ENCODE data around the gene PHACTR4. TPM values are rescaled to one million over a fixed set of nuclear protein-coding genes. Genes with fewer than 3 reads are reported as not detected.
"Not testable (repeated sequence)": the region's sequence is repeated elsewhere in the genome, so short reads cannot be mapped to it uniquely, and the experiment has no call there.

Gene PHACTR4
- total RNA-seq, 2 experiments from 2014 or later = 24.8 to 25.7 TPM

DNA sequence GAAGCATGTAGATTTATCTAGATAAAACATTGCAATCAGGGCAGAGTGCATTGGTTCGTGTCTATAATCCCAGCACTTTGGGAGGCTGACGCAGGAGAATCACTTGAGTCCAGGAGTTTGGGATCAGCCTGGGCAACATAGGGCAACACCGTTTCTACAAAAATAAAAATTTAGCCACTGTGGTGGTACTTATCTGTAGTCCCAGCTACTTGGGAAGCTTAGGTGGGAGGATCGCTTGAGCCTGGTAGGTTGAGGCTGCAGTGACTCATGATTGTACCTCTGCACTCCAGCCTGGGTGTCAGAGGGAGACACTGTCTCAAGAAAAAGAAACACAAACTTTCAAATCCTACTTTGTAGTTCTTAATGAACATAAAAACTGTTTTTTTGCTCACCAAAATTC is 72.1 kb downstream of the PHACTR4 start:
- POLR2A ChIA-PET = no interaction called here
- no peak overlapping the region for H3K4me3 Mint-ChIP-seq

GRCh38 chr1:28443550-28443949 is 74.0 kb downstream of the PHACTR4 start:
- Mint-ChIP-seq H3K36me3 (ENCODE audit: low read depth) (peaks cover 2% of the 10 kb centered on the region), H3K27ac (no peak overlapping the region), H3K4me3 (no peak overlapping the region), H3K9me3 (no peaks in the 10 kb centered on the region), H3K4me1 (peaks cover 10% of the 10 kb centered on the region), H3K27me3 (no peaks in the 10 kb centered on the region)
- no peak for DNase-seq
- ChIA-PET CTCF (interaction anchor here (1.2 kb wide), 1 partner anchor 12 kb away, joined by 3 read pairs; no protein-coding TSS in a partner anchor), POLR2A (interaction anchor here (0.6 to 1.2 kb wide), 2 partner anchors 11 to 610 kb away, joined by 3 read pairs; no protein-coding TSS in a partner anchor)

More for the DNA sequence above, 72.1 kb downstream of the PHACTR4 start:
- Mint-ChIP-seq H3K4me1 (peaks cover 16% of the 10 kb centered on the region), H3K9me3 (no peaks in the 10 kb centered on the region), H3K27me3 (no peaks in the 10 kb centered on the region), H3K36me3 (ENCODE audit: low read depth) (no peaks in the 10 kb centered on the region), H3K27ac (no peak overlapping the region)
- DNase-seq = no peak
- CTCF ChIA-PET = no interaction called here

GRCh38 chr1:28447679-28448078 is 78.1 kb downstream of the PHACTR4 start:
- H3K4me3 Mint-ChIP-seq = no peak overlapping the region
- H3K9me3 Mint-ChIP-seq = no peaks in the 10 kb centered on the region
- no peak for DNase-seq
- POLR2A ChIA-PET = no interaction called here
- CTCF ChIA-PET = no interaction called here
- no peaks in the 10 kb centered on the region for H3K27me3 Mint-ChIP-seq
- peaks cover 29% of the 10 kb centered on the region for H3K4me1 Mint-ChIP-seq
- peaks cover 2% of the 10 kb centered on the region for H3K36me3 Mint-ChIP-seq (ENCODE audit: low read depth)
- no peak overlapping the region for H3K27ac Mint-ChIP-seq

DNA sequence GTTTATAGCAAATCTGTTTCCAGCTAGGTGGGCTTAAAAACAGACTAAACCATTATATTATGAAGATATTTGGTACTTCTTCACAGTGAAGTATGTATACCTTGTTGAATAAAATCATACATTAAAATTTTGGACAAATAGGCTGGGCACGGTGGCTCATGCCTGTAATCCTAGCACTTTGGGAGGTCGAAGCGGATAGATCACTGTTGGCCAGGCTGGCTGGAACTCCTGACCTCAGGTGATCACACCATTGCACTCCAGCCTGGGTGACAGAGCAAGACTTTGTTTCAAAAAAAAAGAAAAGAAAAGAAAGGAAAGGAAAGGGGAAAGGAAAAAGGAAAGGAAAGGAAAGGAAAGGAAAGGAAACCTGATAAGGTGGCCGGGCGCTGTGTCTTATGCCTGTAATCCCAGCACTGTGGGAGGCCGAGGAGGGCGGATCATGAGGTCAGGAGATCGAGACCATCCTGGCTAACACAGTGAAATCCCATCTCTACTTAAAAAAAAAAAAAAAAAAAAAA is 78.6 kb downstream of the PHACTR4 start:
- DNase-seq; H3K9me3 Mint-ChIP-seq; CTCF ChIA-PET; H3K36me3 Mint-ChIP-seq (ENCODE audit: low read depth); POLR2A ChIA-PET; H3K27me3 Mint-ChIP-seq; H3K4me3 Mint-ChIP-seq: not testable (repeated sequence)
- Mint-ChIP-seq H3K27ac (peak overlapping the region; percentile 26), H3K4me1 (peaks cover 29% of the 10 kb centered on the region)

GRCh38 chr1:28449904-28450303 is 80.4 kb downstream of the PHACTR4 start:
- Mint-ChIP-seq H3K27me3 (no peaks in the 10 kb centered on the region), H3K36me3 (ENCODE audit: low read depth) (peaks cover 2% of the 10 kb centered on the region), H3K4me3 (no peak overlapping the region), H3K4me1 (peaks cover 29% of the 10 kb centered on the region), H3K27ac (peak overlapping the region; percentile 80), H3K9me3 (no peaks in the 10 kb centered on the region)
- CTCF ChIA-PET = interaction anchor here (0.7 to 2.0 kb wide), 4 partner anchors 18 to 711 kb away, joined by 3 to 8 read pairs (median 4); no protein-coding TSS in a partner anchor
- POLR2A ChIA-PET = interaction anchor here (0.7 to 3.3 kb wide), 3 partner anchors 131 to 198 kb away, joined by 3 to 11 read pairs (median 3); partner anchors contain the start of gene SESN2
- peak; percentile 68 for DNase-seq

DNA sequence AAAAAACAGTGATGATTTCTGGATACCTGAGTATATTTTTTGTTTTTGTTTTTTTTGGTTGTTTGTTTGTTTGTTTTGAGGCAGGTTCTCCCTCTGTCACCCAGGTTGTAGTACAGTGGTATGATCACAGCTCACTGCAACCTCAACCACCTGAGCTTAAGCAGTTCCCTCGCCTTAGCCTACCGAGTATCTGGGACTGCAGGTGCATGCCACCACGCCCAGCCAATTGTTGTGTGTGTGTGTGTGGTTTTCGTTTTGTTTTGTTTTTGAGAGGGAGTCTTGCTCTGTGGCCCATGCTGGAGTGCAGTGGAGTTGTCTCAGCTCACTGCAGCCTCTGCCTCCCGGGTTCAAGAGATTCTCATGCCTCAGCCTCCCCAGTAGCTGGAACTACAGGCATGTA is 81.0 kb downstream of the PHACTR4 start:
- POLR2A ChIA-PET = interaction anchor here (0.6 to 3.3 kb wide), 5 partner anchors 57 to 218 kb away, joined by 3 to 11 read pairs (median 3); partner anchors contain the start of genes GMEB1 and SESN2
- CTCF ChIA-PET = interaction anchor here (1.0 to 2.0 kb wide), 3 partner anchors 19 to 41 kb away, joined by 3 to 8 read pairs (median 6); no protein-coding TSS in a partner anchor
- peak overlapping the region; percentile 80 for H3K27ac Mint-ChIP-seq
- no peak overlapping the region for H3K4me3 Mint-ChIP-seq
- DNase-seq = peak; percentile 22
- peaks cover 33% of the 10 kb centered on the region for H3K4me1 Mint-ChIP-seq
- H3K27me3 Mint-ChIP-seq = no peaks in the 10 kb centered on the region
- peaks cover 2% of the 10 kb centered on the region for H3K36me3 Mint-ChIP-seq (ENCODE audit: low read depth)
- H3K9me3 Mint-ChIP-seq = no peaks in the 10 kb centered on the region

DNA sequence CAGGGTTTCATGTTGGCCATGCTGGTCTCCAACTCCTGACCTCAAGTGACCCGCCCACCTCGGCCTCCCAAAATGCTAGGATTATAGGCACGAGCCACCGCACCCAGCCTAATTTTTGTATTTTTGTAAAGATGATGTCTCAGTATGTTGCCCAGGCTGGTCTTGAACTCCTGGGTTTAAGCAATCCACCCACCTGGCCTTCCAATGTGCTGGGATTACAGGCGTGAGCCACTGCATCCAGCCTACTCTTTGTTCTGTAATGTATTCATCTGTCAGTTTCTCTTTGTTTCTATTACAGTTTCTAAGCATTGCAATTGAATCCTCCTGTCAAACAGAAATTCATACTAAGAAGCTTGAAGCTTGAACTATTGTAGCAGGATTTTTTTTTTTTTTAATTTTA is 81.5 kb downstream of the PHACTR4 start:
- no peak for DNase-seq
- H3K4me1 Mint-ChIP-seq = peaks cover 37% of the 10 kb centered on the region
- H3K4me3 Mint-ChIP-seq = no peak overlapping the region
- H3K27me3 Mint-ChIP-seq = no peaks in the 10 kb centered on the region
- H3K36me3 Mint-ChIP-seq (ENCODE audit: low read depth) = peaks cover 2% of the 10 kb centered on the region
- H3K27ac Mint-ChIP-seq = peak overlapping the region; percentile 68
- POLR2A ChIA-PET = interaction anchor here (0.6 to 3.3 kb wide), 4 partner anchors 57 to 217 kb away, joined by 3 to 11 read pairs (median 3); partner anchors contain the start of gene GMEB1
- no peaks in the 10 kb centered on the region for H3K9me3 Mint-ChIP-seq
- CTCF ChIA-PET = interaction anchor here (1.4 to 2.0 kb wide), 2 partner anchors 19 to 41 kb away, joined by 6 to 8 read pairs; no protein-coding TSS in a partner anchor

GRCh38 chr1:28456078-28456477 is 86.5 kb downstream of the PHACTR4 start:
- H3K27ac Mint-ChIP-seq = peak overlapping the region; percentile 60
- H3K36me3 Mint-ChIP-seq (ENCODE audit: low read depth) = peaks cover 9% of the 10 kb centered on the region
- no peaks in the 10 kb centered on the region for H3K27me3 Mint-ChIP-seq
- DNase-seq = no peak
- no peak overlapping the region for H3K4me3 Mint-ChIP-seq
- no peaks in the 10 kb centered on the region for H3K9me3 Mint-ChIP-seq
- peaks cover 23% of the 10 kb centered on the region for H3K4me1 Mint-ChIP-seq
- POLR2A ChIA-PET = interaction anchor here (0.6 to 1.1 kb wide), 2 partner anchors 11 to 50 kb away, joined by 3 read pairs; partner anchors contain the start of gene RCC1
- CTCF ChIA-PET = interaction anchor here (1.4 kb wide), 1 partner anchor 96 kb away, joined by 3 read pairs; no protein-coding TSS in a partner anchor

- no peaks in the 10 kb centered on the region for H3K9me3 Mint-ChIP-seq
- DNase-seq = no peak
- peaks cover 21% of the 10 kb centered on the region for H3K4me1 Mint-ChIP-seq
- no peak overlapping the region for H3K27ac Mint-ChIP-seq
- H3K4me3 Mint-ChIP-seq = no peak overlapping the region
- ChIA-PET POLR2A (no interaction called here), CTCF (no interaction called here)
- no peaks in the 10 kb centered on the region for H3K27me3 Mint-ChIP-seq
- H3K36me3 Mint-ChIP-seq (ENCODE audit: low read depth) = peaks cover 11% of the 10 kb centered on the region
These were observed 88.1 kb downstream of the PHACTR4 start for GRCh38 chr1:28457678-28458077.

DNA sequence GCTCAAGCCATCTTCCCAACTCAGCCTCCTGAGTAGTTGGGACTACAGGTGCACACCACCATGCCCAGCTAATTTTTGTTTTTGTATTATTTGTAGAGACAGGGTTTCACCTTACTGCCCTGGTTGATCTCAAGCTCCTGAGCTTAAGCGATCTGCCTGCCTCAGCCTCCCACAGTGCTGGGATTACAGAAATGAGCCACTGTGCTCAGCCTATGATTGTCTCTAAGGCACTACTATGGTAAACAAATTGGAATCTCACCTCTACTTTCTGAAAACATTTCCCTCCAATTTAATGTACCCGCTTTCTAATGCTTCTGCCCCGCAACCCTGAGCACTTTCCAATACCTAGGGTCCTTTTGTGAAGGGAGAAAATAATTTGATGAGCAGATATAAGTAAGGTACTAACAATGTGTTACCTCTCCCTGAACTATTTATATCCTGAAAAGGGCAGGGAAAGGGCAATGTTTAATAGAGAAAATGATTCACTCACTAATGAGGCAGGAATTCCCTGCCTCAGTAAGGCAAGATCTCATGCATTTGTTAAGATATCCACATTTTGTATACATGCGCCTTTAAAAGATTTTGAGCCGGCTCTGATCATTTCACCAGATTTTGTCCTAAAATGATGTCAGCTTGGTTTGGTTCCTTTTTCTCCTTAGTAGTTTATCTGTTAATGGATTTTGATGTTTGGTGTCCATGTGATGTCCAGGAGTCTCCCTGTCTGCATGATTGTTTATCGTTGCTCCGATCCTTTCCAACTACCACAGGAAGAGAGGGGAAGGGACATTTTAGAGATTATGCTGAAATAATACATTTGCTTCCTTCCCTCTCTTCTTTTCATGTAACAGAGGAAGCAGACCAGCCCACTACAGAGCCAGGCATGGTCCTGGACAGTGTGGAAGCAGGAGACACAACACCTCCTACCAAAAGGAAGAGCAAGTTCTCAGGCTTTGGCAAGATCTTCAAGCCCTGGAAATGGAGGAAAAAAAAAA is 89.0 kb downstream of the PHACTR4 start:
- ChIA-PET CTCF (no interaction called here), POLR2A (no interaction called here)
- no peaks in the 10 kb centered on the region for H3K27me3 Mint-ChIP-seq

DNA sequence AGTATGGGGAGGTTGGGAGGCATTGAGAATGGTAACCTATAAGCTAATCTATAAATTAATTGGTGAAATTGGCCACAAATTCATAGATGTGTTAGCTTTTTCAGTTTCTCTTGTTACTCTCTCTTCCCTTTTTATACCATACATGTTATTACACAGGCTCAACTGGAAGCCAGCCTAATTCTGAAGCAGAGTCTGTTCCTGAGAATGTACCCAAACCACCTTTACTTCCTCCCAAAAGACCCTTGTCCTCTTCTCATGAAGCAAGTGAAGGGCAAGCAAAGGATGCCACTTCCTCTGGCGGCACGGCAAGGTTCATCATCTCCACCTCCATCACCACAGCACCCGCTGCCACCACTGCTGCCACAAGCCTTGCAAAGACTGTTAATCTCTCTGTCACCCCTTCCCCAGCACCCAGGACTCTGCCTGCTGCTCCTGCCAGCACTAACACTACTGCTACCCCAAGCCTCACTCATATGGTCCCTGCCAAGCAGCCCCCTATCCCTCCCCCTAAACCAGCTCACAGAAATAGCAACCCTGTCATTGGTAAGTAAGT is 96.8 kb downstream of the PHACTR4 start:
- ChIA-PET CTCF (no interaction called here), POLR2A (interaction anchor here (1.3 kb wide), 1 partner anchor 10 kb away, joined by 3 read pairs; no protein-coding TSS in a partner anchor)
- peak; percentile 21 for DNase-seq
- Mint-ChIP-seq H3K4me3 (no peak overlapping the region), H3K36me3 (ENCODE audit: low read depth) (peaks cover 16% of the 10 kb centered on the region), H3K4me1 (peaks cover 11% of the 10 kb centered on the region), H3K27me3 (no peaks in the 10 kb centered on the region), H3K27ac (no peak overlapping the region), H3K9me3 (no peaks in the 10 kb centered on the region)

More for the DNA sequence above, 89.0 kb downstream of the PHACTR4 start:
- H3K4me3 Mint-ChIP-seq = no peak overlapping the region
- no peak overlapping the region for H3K27ac Mint-ChIP-seq
- no peak for DNase-seq
- peaks cover 21% of the 10 kb centered on the region for H3K4me1 Mint-ChIP-seq
- H3K9me3 Mint-ChIP-seq = no peaks in the 10 kb centered on the region
- H3K36me3 Mint-ChIP-seq (ENCODE audit: low read depth) = peaks cover 11% of the 10 kb centered on the region

- Mint-ChIP-seq H3K27ac (no peak overlapping the region), H3K4me3 (no peak overlapping the region), H3K27me3 (no peaks in the 10 kb centered on the region), H3K36me3 (ENCODE audit: low read depth) (peaks cover 20% of the 10 kb centered on the region), H3K9me3 (no peaks in the 10 kb centered on the region), H3K4me1 (peaks cover 10% of the 10 kb centered on the region)
- ChIA-PET POLR2A (no interaction called here), CTCF (interaction anchor here (0.7 to 2.4 kb wide), 2 partner anchors 19 to 155 kb away, joined by 3 to 6 read pairs; no protein-coding TSS in a partner anchor)
- no peak for DNase-seq
These were observed 100.6 kb downstream of the PHACTR4 start for GRCh38 chr1:28470146-28470545.

DNA sequence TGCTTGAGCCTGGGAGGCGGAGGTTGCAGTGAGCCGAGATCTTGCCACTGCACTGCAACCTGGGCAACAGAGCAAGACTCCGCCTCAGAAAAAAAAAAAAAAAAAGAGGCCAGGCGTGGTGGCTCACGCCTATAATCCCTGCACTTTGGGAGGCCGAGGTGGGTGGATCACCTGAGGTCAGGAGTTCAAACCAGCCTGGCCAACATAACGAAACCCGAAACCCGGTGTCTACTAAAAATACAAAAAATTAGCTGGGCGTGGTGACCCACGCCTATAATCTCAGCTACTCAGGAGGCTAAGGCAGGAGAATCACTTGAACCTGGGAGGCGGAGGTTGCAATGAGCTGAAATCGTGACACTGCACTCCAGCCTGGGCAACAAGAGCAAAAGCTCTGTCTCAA is 110.0 kb downstream of the PHACTR4 start:
- peak overlapping the region; percentile 21 for H3K27ac Mint-ChIP-seq
- H3K27me3 Mint-ChIP-seq, CTCF ChIA-PET, H3K4me1 Mint-ChIP-seq, DNase-seq, H3K9me3 Mint-ChIP-seq, POLR2A ChIA-PET, H3K4me3 Mint-ChIP-seq: not testable (repeated sequence)
- H3K36me3 Mint-ChIP-seq (ENCODE audit: low read depth) = peaks cover 29% of the 10 kb centered on the region

All from activated CD4-positive, alpha-beta memory T cell treated with anti-CD3 and anti-CD28 coated beads, Interleukin-2, amount 10 ng/mL, durations not matched to agents 7 days and 5 days (primary cell).